Muscle of arm (tissue), 12 donors: ENCODE data around the gene KCNJ8. TPM values are rescaled to one million over a fixed set of nuclear protein-coding genes. Genes with fewer than 3 reads are reported as not detected.

Experiments
- DNase-seq: peaks from one replicate; pipeline ENCODE4 v3.0.0-alpha.2; 2013
- polyA plus RNA-seq, 12 donors: library from polyadenylated mRNA; unstranded; fragments of 120-200 nt; gene quantifications; one replicate each; pipeline ENCODE4 v1.2.1, GENCODE V29; 2013; ENCODE audit not compliant: insufficient read length in 12 of 12

The KCNJ8 gene
- polyA plus RNA-seq, 12 donors: 22.1 to 37.8 (median 27.4) TPM; not detected in 1

DNA sequence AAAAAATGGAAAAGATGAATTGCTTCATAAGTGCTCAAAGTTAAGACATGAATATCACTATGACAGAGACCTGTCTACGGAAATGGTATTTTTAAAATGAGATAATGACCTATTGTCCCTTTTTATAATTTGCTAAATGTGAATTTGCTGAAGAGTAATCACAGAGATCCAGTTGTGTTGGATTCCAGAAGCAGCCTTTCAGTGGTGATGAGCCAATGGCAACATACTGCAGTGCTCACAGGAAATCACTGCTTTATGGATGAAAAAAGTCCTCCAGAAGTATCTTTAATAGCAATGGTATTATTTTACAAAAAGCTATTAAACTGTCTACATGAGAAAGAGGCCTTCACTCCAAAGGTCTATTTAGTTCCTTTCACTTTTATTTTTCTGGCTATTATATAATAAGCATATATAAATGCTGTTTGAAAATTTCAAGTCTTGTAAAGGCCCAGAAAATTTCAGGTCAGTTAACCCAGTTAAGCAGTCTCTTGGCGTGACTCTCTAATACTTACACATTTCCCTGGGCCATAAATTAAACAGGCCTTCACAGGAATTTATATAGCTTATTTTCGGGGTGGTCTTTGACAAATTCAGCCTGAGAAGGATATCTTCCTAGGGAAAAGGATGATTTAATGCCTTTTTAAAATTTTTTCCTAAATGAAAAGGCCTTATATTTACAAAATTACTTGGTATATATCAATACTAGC is 55.4 kb downstream of the KCNJ8 start:
- DNase-seq: no peak

DNA sequence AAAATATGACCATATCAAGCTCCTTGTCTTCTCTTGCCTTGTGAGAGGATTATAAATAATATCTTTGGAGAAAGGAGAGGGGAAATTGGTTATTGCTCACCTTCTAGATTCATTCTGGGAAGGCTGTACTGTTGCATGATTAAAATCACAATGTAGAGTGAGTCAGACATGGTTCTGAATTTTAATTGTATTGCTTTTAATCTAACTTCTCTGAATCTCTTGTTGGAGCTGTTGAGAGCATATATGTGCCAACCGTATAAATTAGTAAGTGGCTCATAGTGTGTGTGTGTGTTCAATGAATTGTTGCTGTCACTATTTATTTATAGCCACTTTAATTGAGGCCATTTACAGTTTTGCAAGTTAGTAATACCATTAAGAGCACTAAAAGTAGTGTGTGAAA is 56.1 kb downstream of the KCNJ8 start:
- DNase-seq: no peak

DNA sequence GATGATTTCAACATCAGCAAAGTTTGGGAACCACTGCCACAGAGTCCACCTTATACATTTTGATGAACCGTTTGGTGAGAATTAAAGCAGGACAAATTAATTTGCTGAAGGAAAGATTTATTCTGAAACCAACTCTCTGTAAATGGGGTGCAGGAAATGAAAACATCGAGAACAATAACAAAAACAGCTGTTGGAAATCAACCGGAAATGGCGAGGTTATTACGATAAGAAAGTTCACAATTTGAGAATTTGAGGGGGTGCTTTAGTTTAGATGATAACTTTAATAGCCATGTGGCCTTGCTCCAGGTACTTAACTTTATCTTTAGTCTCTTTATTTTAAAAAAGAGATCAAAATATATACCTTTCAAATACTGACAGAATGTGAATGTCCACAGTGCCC is 56.7 kb downstream of the KCNJ8 start:
- no peak for DNase-seq

DNA sequence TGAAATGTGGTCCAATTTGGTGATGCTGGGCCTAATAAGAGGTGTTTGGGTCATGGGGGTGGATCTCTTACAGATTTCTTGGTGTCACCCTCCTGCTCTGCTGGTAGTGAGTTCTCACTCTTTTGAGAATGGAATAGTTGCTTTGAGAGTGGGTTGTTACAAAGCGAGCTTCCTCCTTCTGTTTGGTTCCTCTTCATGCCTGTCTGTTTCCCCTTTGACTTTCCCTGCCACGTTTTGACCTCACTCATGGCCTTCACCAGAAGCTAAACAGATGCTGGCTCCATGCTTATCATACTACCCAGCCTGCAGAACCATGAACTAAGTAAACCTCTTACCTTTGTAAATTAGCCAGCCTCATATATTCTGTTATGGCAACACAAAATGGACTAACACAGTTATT is 59.1 kb downstream of the KCNJ8 start:
- DNase-seq: no peak

Other genes starting within 250 kb of the KCNJ8 start
- 10 to 100 TPM in 10 of 12 donors, 1 to 10 TPM in 1, not detected in 1; 9.0 to 52.6 (median 33.3) TPM for gene SPX, start 248.4 kb downstream of the KCNJ8 start, polyA plus RNA-seq
- under 1 TPM in 6 of 12 donors, not detected in 6; 0.26 to 0.58 (median 0.48) TPM for gene GYS2, start 169.9 kb downstream of the KCNJ8 start, polyA plus RNA-seq
- gene LDHB, start 116.9 kb downstream of the KCNJ8 start, polyA plus RNA-seq: 100 to 1,000 TPM in 11 of 12 donors, not detected in 1; 367 to 867 (median 742) TPM
- gene ABCC9, start 166.7 kb upstream of the KCNJ8 start, polyA plus RNA-seq: 10 to 100 TPM in 11 of 12 donors, not detected in 1; 31.4 to 97.6 (median 78.0) TPM